ENCODE data around the gene CRB3. TPM values are rescaled to one million over a fixed set of nuclear protein-coding genes. Genes with fewer than 3 reads are reported as not detected.

The CRB3 gene
- total and polyA plus RNA-seq, 2 of the 8 experiments (the other 6 are each of a cell fraction or from before 2014, with no cell fraction given): 21.1 to 24.6 TPM

GRCh38 chr19:6433663-6434062, 30.4 kb upstream of the CRB3 start, which contains the start of gene SLC25A41:
Gene SLC25A41, minus strand, starts transcription at chr19:6433763. Its CDS starts 70 bp downstream, at chr19:6433693.
- Histone ChIP-seq H4K91ac (replicated peaks; ENCODE audit: insufficient read length, low read length) (no peak within 1 kb of the TSS), H2BK5ac (ENCODE audit: low read depth, low read length) (no peak within 1 kb of the TSS), H2AK5ac (ENCODE audit: low read depth, low read length) (no peak within 1 kb of the TSS), H3K56ac (replicated peaks; ENCODE audit: insufficient read length, low read depth, low read length) (no peak within 1 kb of the TSS), H4K20me1 (replicated peaks in 1 of 2; ENCODE audit: control insufficient read depth in 1 of 2, insufficient read depth in 2 of 2, low read length in 2 of 2) (no peaks in the 10 kb centered on the region), H3K9ac (replicated peaks in 1 of 4; ENCODE audit: extremely low read depth in 1 of 4, low read depth in 3 of 4, low read length in 3 of 4) (no peak within 1 kb of the TSS), H3K14ac (ENCODE audit: insufficient read length) (no peak within 1 kb of the TSS), H2BK20ac (ENCODE audit: low read length) (no peak within 1 kb of the TSS), H3K9me3 (ENCODE audit: insufficient read depth in 2 of 2, low read depth in 1 of 2, low read length in 1 of 2) (no peaks in the 10 kb centered on the region), H3K4me2 (ENCODE audit: insufficient read depth in 1 of 2, low read depth in 2 of 2, low read length in 2 of 2) (no peak within 1 kb of the TSS), H3K79me1 (ENCODE audit: low read depth, low read length) (no peaks in the 10 kb centered on the region), H3K27me3 (replicated peaks in 1 of 4; ENCODE audit: control insufficient read depth in 3 of 4, extremely low read depth in 1 of 4, insufficient read depth in 3 of 4, low read length in 3 of 4) (peaks cover 0 to 6% (median 0%) of the 10 kb centered on the region in 4 experiments; a peak in 1 of 7 replicates), H4K5ac (ENCODE audit: insufficient read length, low read depth, low read length) (no peak within 1 kb of the TSS), H2BK15ac (ENCODE audit: low read length) (no peak within 1 kb of the TSS; the same call in 1 of the 2 replicates), H3K27ac (ENCODE audit: low read depth, low read length) (no peak within 1 kb of the TSS), H2BK120ac (replicated peaks; ENCODE audit: low read depth, low read length) (no peak within 1 kb of the TSS), H2BK12ac (ENCODE audit: low read depth, low read length) (no peak within 1 kb of the TSS), H3K36me3 (ENCODE audit: control insufficient read depth in 2 of 4, insufficient read depth in 4 of 4, low read length in 3 of 4) (no peaks in the 10 kb centered on the region), H3K4me3 (ENCODE audit: extremely low read depth in 1 of 4, insufficient read depth in 2 of 4, low read depth in 3 of 4, low read length in 4 of 4) (no peak within 1 kb of the TSS), H3K4me1 (replicated peaks in 1 of 4; ENCODE audit: control insufficient read depth in 3 of 4, insufficient read depth in 4 of 4, low read length in 3 of 4) (no peaks in the 10 kb centered on the region), H4K8ac (ENCODE audit: extremely low read depth, insufficient read depth, low read length) (no peak within 1 kb of the TSS), H3K18ac (ENCODE audit: extremely low read depth, low read length) (no peak within 1 kb of the TSS), H3K4ac (replicated peaks; ENCODE audit: insufficient read length, low read depth, low read length) (no peak within 1 kb of the TSS), H3K79me2 (ENCODE audit: control insufficient read depth in 1 of 2, insufficient read depth in 2 of 2, low read length in 2 of 2) (no peaks in the 10 kb centered on the region), H2AFZ (ENCODE audit: low read length) (no peak within 1 kb of the TSS), H3K23me2 (ENCODE audit: low read depth, low read length) (no peaks in the 10 kb centered on the region), H3K23ac (ENCODE audit: insufficient read length) (no peak within 1 kb of the TSS)
- ChIA-PET CTCF (ENCODE audit: partially characterized antibody) (interaction anchor here (0.5 to 1.6 kb wide), 2 partner anchors 8 to 147 kb away, joined by 3 to 7 read pairs; no protein-coding TSS in a partner anchor), POLR2A (ENCODE audit: partially characterized antibody) (no interaction called here)
- TF ChIP-seq SP2 (IDR thresholded peaks at IDR 0.05; ENCODE audit: low read length) (no peak), GABPA (IDR thresholded peaks at IDR 0.05; ENCODE audit: borderline replicate concordance, insufficient read depth, low read length) (no peak), TAF1 (IDR thresholded peaks at IDR 0.05; ENCODE audit: low read depth, low read length) (no peak), GTF2F1 (IDR thresholded peaks at IDR 0.05; ENCODE audit: borderline replicate concordance, low read depth, low read length) (no peak), RNF2 (IDR thresholded peaks at IDR 0.05; ENCODE audit: borderline replicate concordance, low read depth, low read length, missing control alignments, poor library complexity, severe bottlenecking) (no peak), FOSL1 (IDR thresholded peaks at IDR 0.05; ENCODE audit: insufficient read depth, low read depth, low read length) (no peak), MAX (IDR thresholded peaks at IDR 0.05) (no peak), HDAC6 (IDR thresholded peaks at IDR 0.05; ENCODE audit: low read depth, low read length) (no peak), SUZ12 (IDR thresholded peaks at IDR 0.05; ENCODE audit: low read length) (no peak), BRCA1 (IDR thresholded peaks at IDR 0.05; ENCODE audit: low read depth, low read length) (no peak), NANOG (IDR thresholded peaks at IDR 0.05; ENCODE audit: insufficient read depth, low read depth, low read length, poor library complexity, severe bottlenecking) (no peak)
- TF ChIP-seq, protein P1, sequence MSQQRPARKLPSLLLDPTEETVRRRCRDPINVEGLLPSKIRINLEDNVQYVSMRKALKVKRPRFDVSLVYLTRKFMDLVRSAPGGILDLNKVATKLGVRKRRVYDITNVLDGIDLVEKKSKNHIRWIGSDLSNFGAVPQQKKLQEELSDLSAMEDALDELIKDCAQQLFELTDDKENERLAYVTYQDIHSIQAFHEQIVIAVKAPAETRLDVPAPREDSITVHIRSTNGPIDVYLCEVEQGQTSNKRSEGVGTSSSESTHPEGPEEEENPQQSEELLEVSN (IDR thresholded peaks at IDR 0.05): no peak
- DNase-seq (ENCODE audit: low read depth in 1 of 2, low spot score in 2 of 2) (no peak), FAIRE-seq (no peak)
- 89% methylated on average over 8 of the region's 10 CpGs; no CpG with 5 or more reads in 1 of the 2 experiments for WGBS, 2 experiments (ENCODE audit: extremely low coverage in 1 of 2, insufficient coverage in 1 of 2, insufficient read length in 1 of 2, insufficient replicate concordance in 2 of 2, low coverage in 1 of 2, low lambda C conversion rate in 2 of 2, missing lambda C conversion rate in 1 of 2)

All from H1 (cell line).